Measurements from ENCODE around the gene DDX5. TPM values are rescaled to one million over a fixed set of nuclear protein-coding genes. Genes with fewer than 3 reads are reported as not detected.

The DDX5 gene
- total RNA-seq, 1 experiment from 2014 or later: 832 TPM

DNA sequence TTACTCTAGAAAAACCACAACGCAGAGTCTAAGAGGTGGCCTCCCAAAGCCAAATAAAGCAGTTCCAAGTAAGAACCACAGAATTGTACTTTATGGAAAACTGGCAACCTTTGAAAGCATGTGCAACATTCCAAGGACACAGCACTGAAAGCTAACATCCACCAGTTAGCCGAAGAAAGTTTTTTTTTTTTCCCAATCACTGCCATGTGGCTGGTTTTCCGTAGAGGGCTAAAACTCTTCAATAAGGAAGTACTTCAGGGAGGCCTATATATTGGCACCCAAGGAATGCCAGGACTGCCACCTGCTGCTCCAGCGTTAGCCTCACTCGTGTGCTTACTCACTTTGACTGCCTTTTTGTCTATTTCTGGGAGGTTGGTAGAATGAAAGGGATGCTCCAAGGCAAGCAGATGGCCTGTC lies 25.9 kb upstream of the DDX5 start:
- Mint-ChIP-seq H3K27me3 (ENCODE audit: insufficient read depth, unreplicated experiment) (no peaks in the 10 kb centered on the region), H3K4me1 (ENCODE audit: insufficient read depth, unreplicated experiment) (peaks cover 4% of the 10 kb centered on the region), H3K4me3 (ENCODE audit: unreplicated experiment) (no peak overlapping the region), H3K36me3 (ENCODE audit: insufficient read depth, unreplicated experiment) (peaks cover 100% of the 10 kb centered on the region), H3K9me3 (ENCODE audit: unreplicated experiment) (no peaks in the 10 kb centered on the region), H3K27ac (ENCODE audit: low read depth, unreplicated experiment) (no peak overlapping the region)
- CTCF ChIA-PET: interaction anchor here (0.6 to 1.4 kb wide), 3 partner anchors 9 to 118 kb away, joined by 3 to 4 read pairs (median 3); no protein-coding TSS in a partner anchor
- no peak for DNase-seq (ENCODE audit: unreplicated experiment)
- BruUV-seq (replicated peaks): no TSS peak
- intact Hi-C loops (cut with micrococcal nuclease): no loop called here
- TF ChIP-seq, protein P1, sequence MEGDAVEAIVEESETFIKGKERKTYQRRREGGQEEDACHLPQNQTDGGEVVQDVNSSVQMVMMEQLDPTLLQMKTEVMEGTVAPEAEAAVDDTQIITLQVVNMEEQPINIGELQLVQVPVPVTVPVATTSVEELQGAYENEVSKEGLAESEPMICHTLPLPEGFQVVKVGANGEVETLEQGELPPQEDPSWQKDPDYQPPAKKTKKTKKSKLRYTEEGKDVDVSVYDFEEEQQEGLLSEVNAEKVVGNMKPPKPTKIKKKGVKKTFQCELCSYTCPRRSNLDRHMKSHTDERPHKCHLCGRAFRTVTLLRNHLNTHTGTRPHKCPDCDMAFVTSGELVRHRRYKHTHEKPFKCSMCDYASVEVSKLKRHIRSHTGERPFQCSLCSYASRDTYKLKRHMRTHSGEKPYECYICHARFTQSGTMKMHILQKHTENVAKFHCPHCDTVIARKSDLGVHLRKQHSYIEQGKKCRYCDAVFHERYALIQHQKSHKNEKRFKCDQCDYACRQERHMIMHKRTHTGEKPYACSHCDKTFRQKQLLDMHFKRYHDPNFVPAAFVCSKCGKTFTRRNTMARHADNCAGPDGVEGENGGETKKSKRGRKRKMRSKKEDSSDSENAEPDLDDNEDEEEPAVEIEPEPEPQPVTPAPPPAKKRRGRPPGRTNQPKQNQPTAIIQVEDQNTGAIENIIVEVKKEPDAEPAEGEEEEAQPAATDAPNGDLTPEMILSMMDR (IDR thresholded peaks at IDR 0.05; ENCODE audit: unreplicated experiment): no peak
- POLR2A ChIA-PET: interaction anchor here (1.3 to 6.0 kb wide), 3 partner anchors 12 to 35 kb away, joined by 4 to 32 read pairs (median 9); partner anchors contain the start of genes CEP95, DDX5 and POLG2

DNA sequence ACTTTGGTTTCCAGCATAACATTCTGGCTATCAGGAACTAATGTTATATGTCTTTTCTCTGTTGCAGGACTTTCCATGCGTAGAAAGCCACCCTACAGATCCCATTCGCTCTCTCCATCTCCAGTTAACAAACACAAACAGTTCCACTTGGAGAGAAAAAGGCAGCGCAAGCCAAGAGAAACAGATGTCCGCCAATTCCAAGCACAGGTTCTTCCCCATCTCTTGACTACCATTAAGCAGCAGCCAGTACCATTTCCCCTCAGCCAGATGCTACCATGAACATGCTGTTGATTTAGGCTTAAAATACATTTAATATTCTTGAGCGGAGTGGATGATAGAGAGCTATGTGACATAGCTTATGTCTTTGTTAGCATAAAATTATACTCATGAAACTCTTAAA lies 23.1 kb upstream of the DDX5 start:
- Mint-ChIP-seq H3K36me3 (ENCODE audit: insufficient read depth, unreplicated experiment) (peaks cover 100% of the 10 kb centered on the region), H3K4me1 (ENCODE audit: insufficient read depth, unreplicated experiment) (peaks cover 4% of the 10 kb centered on the region), H3K27me3 (ENCODE audit: insufficient read depth, unreplicated experiment) (no peaks in the 10 kb centered on the region), H3K4me3 (ENCODE audit: unreplicated experiment) (no peak overlapping the region), H3K27ac (ENCODE audit: low read depth, unreplicated experiment) (no peak overlapping the region), H3K9me3 (ENCODE audit: unreplicated experiment) (no peaks in the 10 kb centered on the region)
- POLR2A ChIA-PET: interaction anchor here (6.0 kb wide), 1 partner anchor 23 kb away, joined by 32 read pairs; the partner anchor contains the start of genes CEP95 and DDX5
- no peak for DNase-seq (ENCODE audit: unreplicated experiment)
- intact Hi-C loops (cut with micrococcal nuclease): no loop called here
- CTCF ChIA-PET: interaction anchor here (0.7 to 0.8 kb wide), 3 partner anchors 14 to 166 kb away, joined by 3 to 4 read pairs (median 3); no protein-coding TSS in a partner anchor
- TF ChIP-seq, protein P1 (IDR thresholded peaks at IDR 0.05; ENCODE audit: unreplicated experiment): no peak
- BruUV-seq (replicated peaks): no TSS peak

- ChIA-PET POLR2A (interaction anchor here (6.0 kb wide), 1 partner anchor 21 kb away, joined by 32 read pairs; the partner anchor contains the start of genes CEP95 and DDX5), CTCF (interaction anchor here (0.5 to 0.6 kb wide), 2 partner anchors 486 to 1823 kb away, joined by 3 read pairs; no protein-coding TSS in a partner anchor)
- TF ChIP-seq, protein P1 (IDR thresholded peaks at IDR 0.05; ENCODE audit: unreplicated experiment): no peak
- H3K27me3 Mint-ChIP-seq (ENCODE audit: insufficient read depth, unreplicated experiment): no peaks in the 10 kb centered on the region
- BruUV-seq (replicated peaks): no TSS peak
- DNase-seq (ENCODE audit: unreplicated experiment): no peak
- no peaks in the 10 kb centered on the region for H3K9me3 Mint-ChIP-seq (ENCODE audit: unreplicated experiment)
- H3K4me1 Mint-ChIP-seq (ENCODE audit: insufficient read depth, unreplicated experiment): peaks cover 4% of the 10 kb centered on the region
- no peak overlapping the region for H3K4me3 Mint-ChIP-seq (ENCODE audit: unreplicated experiment)
- H3K27ac Mint-ChIP-seq (ENCODE audit: low read depth, unreplicated experiment): no peak overlapping the region
- intact Hi-C loops (cut with micrococcal nuclease): no loop called here
- peaks cover 100% of the 10 kb centered on the region for H3K36me3 Mint-ChIP-seq (ENCODE audit: insufficient read depth, unreplicated experiment)
These were observed 21.8 kb upstream of the DDX5 start for GRCh38 chr17:64527914-64528313.

DNA sequence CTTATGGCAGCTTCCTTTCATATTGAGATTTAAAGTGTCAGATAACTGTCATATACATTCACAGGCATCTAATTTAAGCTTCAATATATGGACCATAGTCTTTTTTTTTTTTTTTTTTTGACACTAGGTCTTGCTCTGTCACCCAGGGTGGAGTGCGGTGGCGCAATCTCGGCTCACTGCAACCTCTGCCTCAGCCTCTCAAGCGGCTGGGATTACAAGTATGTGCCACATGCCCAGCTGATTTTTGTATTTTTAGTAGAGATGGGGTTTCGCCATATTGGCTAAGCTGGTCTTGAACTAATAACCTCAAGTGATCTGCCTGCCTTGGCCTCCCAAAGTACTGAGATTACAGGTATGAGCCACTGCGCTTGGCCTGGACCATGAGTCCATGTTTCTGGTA lies 14.3 kb upstream of the DDX5 start:
- no peaks in the 10 kb centered on the region for H3K9me3 Mint-ChIP-seq (ENCODE audit: unreplicated experiment)
- H3K36me3 Mint-ChIP-seq (ENCODE audit: insufficient read depth, unreplicated experiment): peaks cover 93% of the 10 kb centered on the region
- peaks cover 7% of the 10 kb centered on the region for H3K4me1 Mint-ChIP-seq (ENCODE audit: insufficient read depth, unreplicated experiment)
- no peak overlapping the region for H3K27ac Mint-ChIP-seq (ENCODE audit: low read depth, unreplicated experiment)
- BruUV-seq (replicated peaks): no TSS peak
- CTCF ChIA-PET: interaction anchor here (0.7 kb wide), 1 partner anchor 12 kb away, joined by 3 read pairs; no protein-coding TSS in a partner anchor
- H3K27me3 Mint-ChIP-seq (ENCODE audit: insufficient read depth, unreplicated experiment): no peaks in the 10 kb centered on the region
- POLR2A ChIA-PET: interaction anchor here (1.0 to 3.0 kb wide), 2 partner anchors 14 to 18 kb away, joined by 4 to 17 read pairs; partner anchors contain the start of genes CEP95 and DDX5
- H3K4me3 Mint-ChIP-seq (ENCODE audit: unreplicated experiment): no peak overlapping the region
- intact Hi-C loops (cut with micrococcal nuclease): no loop called here
- TF ChIP-seq, protein P1 (IDR thresholded peaks at IDR 0.05; ENCODE audit: unreplicated experiment): no peak
- DNase-seq (ENCODE audit: unreplicated experiment): no peak

Measured in MCF 10A (cell line).